Stomach (tissue), 9 donors: ENCODE results near the gene ZNF326. TPM values are rescaled to one million over a fixed set of nuclear protein-coding genes. Genes with fewer than 3 reads are reported as not detected.

Experiments used
- DNase-seq, 2 donors: peaks; one replicate each; pipeline versions ENCODE4 v3.0.0 to v3.0.0-alpha.2; 2013 to 2019
- H3K27ac ChIP-seq, 5 donors: fragments of 200-600 bp in 4 of 5; sonication (generic) in 4 of 5; one replicate each; pipeline ENCODE4 v1.5.1; 2013 to 2019; ENCODE audit warnings: mild to moderate bottlenecking in 1 of 5, moderate library complexity in 1 of 5
- H3K27me3 ChIP-seq, 3 donors: fragments of 200-600 bp; sonication (generic); one replicate each; pipeline ENCODE4 v1.5.1; 2017 to 2019; ENCODE audit warnings: mixed run types in 1 of 3
- H3K36me3 ChIP-seq, 4 donors: fragments of 200-600 bp; sonication (generic); 1 replicate in 3 of 4; 2 replicates in 1 of 4; pipeline ENCODE4 v1.5.1; 2016 to 2019
- H3K4me1 ChIP-seq, 4 donors: fragments of 200-600 bp; sonication (generic); one replicate each; pipeline ENCODE4 v1.5.1; 2016 to 2019
- H3K4me3 ChIP-seq, 4 donors: fragments of 200-600 bp; sonication (generic) in 3 of 4; one replicate each; pipeline ENCODE4 v1.5.1; 2016 to 2019; ENCODE audit warnings: mild to moderate bottlenecking in 1 of 4
- H3K9me3 ChIP-seq, 4 donors: fragments of 200-600 bp; sonication (generic); one replicate each; pipeline ENCODE4 v1.5.1; 2016 to 2019
- CTCF ChIP-seq, 7 experiments: fragments of 450-650 bp in 4 of 7; fragments of 200-600 bp in 3 of 7; sonication (generic) in 3 of 7; IDR thresholded peaks; one replicate each; pipeline ENCODE4 v1.5.1; 2016 to 2019; ENCODE audit warnings: antibody characterized with exemption in 7 of 7, control low read depth in 2 of 7, mild to moderate bottlenecking in 1 of 7
- EP300 ChIP-seq: sonication (generic); formaldehyde crosslinking; IDR thresholded peaks from one replicate; pipeline ENCODE4 v1.6.1; 2017; ENCODE audit warnings: antibody characterized with exemption
- POLR2A ChIP-seq, 4 donors: fragments of 450-650 bp; IDR thresholded peaks; one replicate each; pipeline ENCODE4 v1.6.1; 2016; ENCODE audit warnings: antibody characterized with exemption in 4 of 4, control low read depth in 2 of 4, mild to moderate bottlenecking in 1 of 4, moderate library complexity in 1 of 4
- POLR2AphosphoS5 ChIP-seq, 3 donors: sonication (generic); formaldehyde crosslinking; IDR thresholded peaks; one replicate each; pipeline ENCODE4 v1.6.1; 2016; ENCODE audit warnings: antibody characterized with exemption in 3 of 3
- WGBS, 5 donors: extraction: QIAGEN DNeasy Blood & Tissue Kit in 3 of 5; methylation state at CpG; one replicate each; pipeline versions ENCODE4 v1.1.5 to v1.1.7; 2013 to 2018; 5-methylcytosine and 5-hydroxymethylcytosine counted together
- intact Hi-C: fragments of 100-400 bp; cut with DNase I; formaldehyde crosslinking; loops from one replicate; pipeline ENCODE4 v1.15.1; 2023; ENCODE audit warnings: low total_unique reads
- polyA plus RNA-seq, 3 donors: library from polyadenylated mRNA; stranded (reverse); fragments of 200-250 nt; gene quantifications; one replicate each; pipeline ENCODE4 v1.2.3, GENCODE V29; 2013
- total RNA-seq, 5 donors: library from RNA; depleted of rRNA; stranded (reverse); fragments of >200 nt; gene quantifications; one replicate each; pipeline versions ENCODE4 v1.1.0 to v1.2.3, GENCODE V29; 2014 to 2016
- donor health status: healthy with polysubstance abuse.
- donor health status: Bipolar disorder and iron deficiency.
- donor health status: healthy.

The ZNF326 gene
- total and polyA plus RNA-seq, 8 donors = 5.3 to 44.2 (median 19.0) TPM

GRCh38 chr1:90067194-90067931 is 72.5 kb downstream of the ZNF326 start:
- Histone ChIP-seq H3K4me3 (no peak overlapping the region), H3K27me3 (no peaks in the 10 kb centered on the region), H3K36me3 (no peaks in the 10 kb centered on the region), H3K27ac (no peak overlapping the region), H3K4me1 (no peaks in the 10 kb centered on the region), H3K9me3 (peaks cover 0 to 3% (median 0%) of the 10 kb centered on the region in 4 donors)
- TF ChIP-seq POLR2A (IDR thresholded peaks at IDR 0.05) (no peak), POLR2AphosphoS5 (IDR thresholded peaks at IDR 0.05) (no peak), CTCF (IDR thresholded peaks at IDR 0.05) (no peak), EP300 (no peak)
- WGBS, 5 donors = 51 to 66% (median 60%) methylated on average over 3 of the region's 3 CpGs
- intact Hi-C loops = no loop called here
- no peak for DNase-seq

GRCh38 chr1:90068611-90069280 is 73.8 kb downstream of the ZNF326 start:
- TF ChIP-seq POLR2A (IDR thresholded peaks at IDR 0.05) = no peak
- no peak for TF ChIP-seq CTCF (IDR thresholded peaks at IDR 0.05)
- TF ChIP-seq POLR2AphosphoS5 (IDR thresholded peaks at IDR 0.05) = no peak
- TF ChIP-seq EP300 = no peak
- no peaks in the 10 kb centered on the region for H3K4me1 ChIP-seq
- H3K9me3 ChIP-seq = peaks cover 0 to 3% (median 0%) of the 10 kb centered on the region in 4 donors
- 77 to 92% (median 89%) methylated on average over 5 of the region's 5 CpGs for WGBS, 5 donors
- no peaks in the 10 kb centered on the region for H3K36me3 ChIP-seq
- DNase-seq = no peak
- intact Hi-C loops = no loop called here
- H3K27me3 ChIP-seq = no peaks in the 10 kb centered on the region
- no peak overlapping the region for H3K4me3 ChIP-seq
- H3K27ac ChIP-seq = no peak overlapping the region

GRCh38 chr1:90074137-90074536 is 79.2 kb downstream of the ZNF326 start:
- TF ChIP-seq CTCF (IDR thresholded peaks at IDR 0.05) (no peak), POLR2A (IDR thresholded peaks at IDR 0.05) (no peak), POLR2AphosphoS5 (IDR thresholded peaks at IDR 0.05) (no peak), EP300 (no peak)
- intact Hi-C loops = no loop called here
- no peak overlapping the region for H3K4me3 ChIP-seq
- H3K27ac ChIP-seq = no peak overlapping the region
- no peaks in the 10 kb centered on the region for H3K36me3 ChIP-seq
- peaks cover 0 to 9% (median 2%) of the 10 kb centered on the region in 4 donors for H3K4me1 ChIP-seq
- no peaks in the 10 kb centered on the region for H3K27me3 ChIP-seq
- no peak for DNase-seq
- 59 to 67% (median 62%) methylated on average over 5 of the region's 5 CpGs for WGBS, 5 donors
- no peaks in the 10 kb centered on the region for H3K9me3 ChIP-seq

- peaks cover 0 to 9% (median 2%) of the 10 kb centered on the region in 4 donors for H3K4me1 ChIP-seq
- no peaks in the 10 kb centered on the region for H3K36me3 ChIP-seq
- H3K27me3 ChIP-seq = no peaks in the 10 kb centered on the region
- TF ChIP-seq POLR2A (IDR thresholded peaks at IDR 0.05) (no peak), CTCF (IDR thresholded peaks at IDR 0.05) (no peak), EP300 (no peak), POLR2AphosphoS5 (IDR thresholded peaks at IDR 0.05) (no peak)
- no peaks in the 10 kb centered on the region for H3K9me3 ChIP-seq
- H3K4me3 ChIP-seq = no peak overlapping the region
- WGBS, 5 donors = 74 to 93% (median 87%) methylated on average over 4 of the region's 4 CpGs
- no peak for DNase-seq
- intact Hi-C loops = no loop called here
- no peak overlapping the region for H3K27ac ChIP-seq
Measured at GRCh38 chr1:90074566-90074965, 79.7 kb downstream of the ZNF326 start.
